GM23338 (cell line): ENCODE results near the gene U2AF1L4. TPM values are rescaled to one million over a fixed set of nuclear protein-coding genes. Genes with fewer than 3 reads are reported as not detected.
A peak's percentile ranks its signal among the peaks of the same experiment; 100 is the strongest.

ENCODE experiments used
- ATAC-seq: fragments of 200-7000 bp; cut with Tn5 transposase; 3 replicates; pipeline ENCODE4 v1.9.1; 2020
- DNase-seq: peaks from one replicate; pipeline ENCODE4 v3.0.0-alpha.2; 2015; ENCODE audit warnings: low spot score
- H2AFZ ChIP-seq: fragments of 200-600 bp; sonication (generic); 2 replicates; pipeline ENCODE4 v1.8.0; 2016; ENCODE audit warnings: antibody characterized with exemption, mild to moderate bottlenecking, moderate library complexity
- H3F3A ChIP-seq: fragments of 200-600 bp; sonication (generic); replicated peaks from 2 replicates; pipeline ENCODE4 v1.8.0; 2017; ENCODE audit warnings: antibody characterized with exemption, mixed run types, low read depth
- H3K27ac ChIP-seq: fragments of 200-600 bp; sonication (generic); 2 replicates; pipeline ENCODE4 v1.6.1; 2016; ENCODE audit warnings: low read depth
- H3K27me3 ChIP-seq: fragments of 200-600 bp; sonication (generic); 2 replicates; pipeline ENCODE4 v1.8.0; 2016; ENCODE audit warnings: mild to moderate bottlenecking, mixed run types, moderate library complexity; ENCODE audit not compliant: insufficient read depth
- H3K36me3 ChIP-seq: fragments of 200-600 bp; sonication (generic); 2 replicates; pipeline ENCODE4 v1.8.0; 2016; ENCODE audit warnings: mild to moderate bottlenecking; ENCODE audit not compliant: insufficient read depth
- H3K4me1 ChIP-seq: fragments of 200-600 bp; sonication (generic); 2 replicates; pipeline ENCODE4 v1.8.0; 2016; ENCODE audit warnings: mild to moderate bottlenecking, moderate library complexity; ENCODE audit not compliant: insufficient read depth
- H3K4me2 ChIP-seq: fragments of 200-600 bp; sonication (generic); 2 replicates; pipeline ENCODE4 v1.7.1; 2017; ENCODE audit warnings: mixed run types
- H3K4me3 ChIP-seq: fragments of 200-600 bp; sonication (generic); 2 replicates; pipeline ENCODE4 v1.6.1; 2016; ENCODE audit warnings: mixed run types
- H3K79me2 ChIP-seq: fragments of 200-600 bp; sonication (generic); replicated peaks from 2 replicates; pipeline ENCODE4 v1.8.0; 2017; ENCODE audit warnings: mild to moderate bottlenecking; ENCODE audit not compliant: insufficient read depth
- H3K9me2 ChIP-seq: fragments of 200-600 bp; sonication (generic); 2 replicates; pipeline ENCODE4 v1.8.0; 2017; ENCODE audit not compliant: insufficient read depth
- H4K20me1 ChIP-seq: fragments of 200-600 bp; sonication (generic); replicated peaks from 2 replicates; pipeline ENCODE4 v1.8.0; 2017; ENCODE audit warnings: mild to moderate bottlenecking; ENCODE audit not compliant: insufficient read depth
- H3K27ac Mint-ChIP-seq: 2 replicates; pipeline ENCODE4 v1.8.0; 2020; ENCODE audit warnings: inconsistent platforms, mild to moderate bottlenecking, moderate library complexity, mixed read lengths
- H3K27me3 Mint-ChIP-seq: 3 replicates; pipeline ENCODE4 v1.8.0; 2022; ENCODE audit warnings: low read depth, mild to moderate bottlenecking, moderate library complexity, mixed read lengths, inconsistent platforms; ENCODE audit not compliant: insufficient read depth, poor library complexity
- H3K36me3 Mint-ChIP-seq: 3 replicates; pipeline ENCODE4 v1.8.0; 2021; ENCODE audit warnings: low read depth, mild to moderate bottlenecking, inconsistent platforms, moderate library complexity, mixed read lengths
- H3K4me1 Mint-ChIP-seq: 3 replicates; pipeline ENCODE4 v1.8.0; 2020; ENCODE audit warnings: mild to moderate bottlenecking, inconsistent platforms, mixed read lengths
- H3K4me3 Mint-ChIP-seq: 3 replicates; pipeline ENCODE4 v1.8.0; 2021; ENCODE audit warnings: moderate library complexity, mild to moderate bottlenecking, inconsistent platforms, mixed read lengths
- H3K9me3 Mint-ChIP-seq: 3 replicates; pipeline ENCODE4 v1.8.0; 2020; ENCODE audit warnings: moderate library complexity, mild to moderate bottlenecking, inconsistent platforms, mixed read lengths
- CREB1 ChIP-seq: fragments of 250-450 bp; sonication (Bioruptor Pico); IDR thresholded peaks from 2 replicates; pipeline ENCODE4 v1.5.0; 2020; ENCODE audit warnings: low read depth, mild to moderate bottlenecking, moderate library complexity
- ETS1 ChIP-seq: IDR thresholded peaks from 2 replicates; pipeline ENCODE4 v1.6.1; 2016; ENCODE audit warnings: antibody characterized with exemption
- EZH2 ChIP-seq: fragments of 200-600 bp; sonication (generic); IDR thresholded peaks from one replicate; pipeline ENCODE4 v1.8.0; 2017; ENCODE audit warnings: antibody characterized with exemption, mild to moderate bottlenecking, low read depth; ENCODE audit not compliant: unreplicated experiment
- EZH2phosphoT487 ChIP-seq: fragments of 200-600 bp; sonication (generic); IDR thresholded peaks from one replicate; pipeline ENCODE4 v1.8.1; 2018; ENCODE audit warnings: antibody characterized with exemption; ENCODE audit not compliant: unreplicated experiment
- JUNB ChIP-seq: IDR thresholded peaks from one replicate; pipeline ENCODE4 v1.6.1; 2016; ENCODE audit warnings: antibody characterized with exemption; ENCODE audit not compliant: unreplicated experiment
- NANOG ChIP-seq: IDR thresholded peaks from 2 replicates; pipeline ENCODE4 v1.6.1; 2016; ENCODE audit warnings: antibody characterized with exemption, borderline replicate concordance
- POLR2AphosphoS5 ChIP-seq: IDR thresholded peaks from 2 replicates; pipeline ENCODE4 v1.6.1; 2016; ENCODE audit warnings: antibody characterized with exemption, low read depth
- REST ChIP-seq: IDR thresholded peaks from one replicate; pipeline ENCODE4 v1.6.1; 2018; ENCODE audit warnings: antibody characterized with exemption; ENCODE audit not compliant: unreplicated experiment
- STAT1 ChIP-seq: IDR thresholded peaks from one replicate; pipeline ENCODE4 v1.6.1; 2016; ENCODE audit warnings: antibody characterized with exemption; ENCODE audit not compliant: unreplicated experiment
- ZNF114 ChIP-seq: fragments of 250-450 bp; sonication (Bioruptor Pico); IDR thresholded peaks from 2 replicates; pipeline ENCODE4 v1.5.0; 2020; ENCODE audit warnings: mild to moderate bottlenecking, moderate library complexity
- ZNF331 ChIP-seq: fragments of 250-450 bp; sonication (Bioruptor Pico); IDR thresholded peaks from 2 replicates; pipeline ENCODE4 v1.5.0; 2020; ENCODE audit warnings: low read depth, mild to moderate bottlenecking, moderate library complexity
- ZNF462 ChIP-seq: fragments of 250-450 bp; sonication (Bioruptor Pico); IDR thresholded peaks from 2 replicates; pipeline ENCODE4 v1.5.0; 2020; ENCODE audit warnings: mild to moderate bottlenecking, moderate library complexity
- polyA plus RNA-seq: library from polyadenylated mRNA; unstranded; fragments of >200 nt; fragmentation: Nextera tagmentation; extraction: Ambion mirVana; gene quantifications from 2 replicates; pipeline ENCODE4 v1.2.1, GENCODE V29; 2016
- total RNA-seq: library from RNA; depleted of rRNA; stranded (reverse); fragments of >200 nt; shearing (Covaris generic); gene quantifications from 2 replicates; pipeline ENCODE4 v1.2.3, GENCODE V29; 2014

Gene U2AF1L4
- total and polyA plus RNA-seq, 2 experiments from 2014 or later = 13.1 to 23.7 TPM

- Histone ChIP-seq H3K4me3 (no peak overlapping the region), H2AFZ (no peak overlapping the region), H4K20me1 (no peaks in the 10 kb centered on the region; the same call in 1 of the 2 replicates), H3K4me2 (no peak overlapping the region; the same call in 1 of the 2 replicates), H3K36me3 (no peaks in the 10 kb centered on the region), H3F3A (peaks cover 10% of the 10 kb centered on the region; the same call in 1 of the 2 replicates), H3K9me2 (no peaks in the 10 kb centered on the region), H3K27ac (no peak overlapping the region), H3K4me1 (peaks cover 39% of the 10 kb centered on the region), H3K79me2 (no peaks in the 10 kb centered on the region), H3K27me3 (no peaks in the 10 kb centered on the region)
- no peak for ATAC-seq
- Mint-ChIP-seq H3K27ac (no peak overlapping the region), H3K4me1 (peaks cover 47% of the 10 kb centered on the region), H3K9me3 (no peaks in the 10 kb centered on the region), H3K4me3 (peak overlapping the region; percentile 1; the same call in 1 of the 3 replicates), H3K36me3 (peaks cover 3% of the 10 kb centered on the region; the same call in 1 of the 3 replicates), H3K27me3 (peaks cover 19% of the 10 kb centered on the region)
- DNase-seq = peak; percentile 32
- TF ChIP-seq JUNB (no peak), ZNF462 (CRISPR knock-in tag) (no peak), EZH2phosphoT487 (no peak), ZNF114 (CRISPR knock-in tag) (no peak), NANOG (no peak), STAT1 (no peak), CREB1 (CRISPR knock-in tag) (no peak), REST (no peak), EZH2 (no peak), ZNF331 (CRISPR knock-in tag) (no peak), ETS1 (no peak), POLR2AphosphoS5 (no peak; the same call in 1 of the 2 replicates)
These were observed 32.4 kb downstream of the U2AF1L4 start for GRCh38 chr19:35712567-35713505.
